H9 (cell line): ENCODE results near the gene PTMA. TPM values are rescaled to one million over a fixed set of nuclear protein-coding genes. Genes with fewer than 3 reads are reported as not detected.

Experiments
- DNase-seq: peaks from one replicate; pipeline ENCODE4 v3.0.0-alpha.2; 2017
- H2AFZ ChIP-seq: one replicate; pipeline ENCODE4 v1.6.1; 2013; ENCODE audit warnings: mild to moderate bottlenecking, low read length, control low read depth, moderate library complexity
- H2AK5ac ChIP-seq: 2 replicates; pipeline ENCODE4 v1.6.1; 2013; ENCODE audit warnings: low read length, control low read depth, mixed read lengths; ENCODE audit not compliant: insufficient read length
- H2BK120ac ChIP-seq: one replicate; pipeline ENCODE4 v1.6.1; 2013; ENCODE audit warnings: low read depth, mild to moderate bottlenecking, low read length, control low read depth, inconsistent platforms; ENCODE audit not compliant: poor library complexity, severe bottlenecking
- H2BK12ac ChIP-seq: 2 replicates; pipeline ENCODE4 v1.6.1; 2013; ENCODE audit warnings: low read length, control low read depth, mixed read lengths, low read depth; ENCODE audit not compliant: insufficient read length
- H2BK15ac ChIP-seq: 2 replicates; pipeline ENCODE4 v1.6.1; 2013; ENCODE audit warnings: low read depth, low read length, control low read depth
- H2BK20ac ChIP-seq: one replicate; pipeline ENCODE4 v1.6.1; 2013; ENCODE audit warnings: low read depth, mild to moderate bottlenecking, low read length, control low read depth, inconsistent platforms; ENCODE audit not compliant: poor library complexity, severe bottlenecking
- H2BK5ac ChIP-seq: 2 replicates; pipeline ENCODE4 v1.6.1; 2013; ENCODE audit warnings: low read length, control low read depth, mixed read lengths; ENCODE audit not compliant: insufficient read length
- H3K14ac ChIP-seq: 2 replicates; pipeline ENCODE4 v1.6.1; 2013; ENCODE audit warnings: low read length, control low read depth; ENCODE audit not compliant: insufficient read depth
- H3K18ac ChIP-seq: 2 replicates; pipeline ENCODE4 v1.6.1; 2013; ENCODE audit warnings: low read depth, mild to moderate bottlenecking, mixed read lengths, low read length, control low read depth; ENCODE audit not compliant: insufficient read length
- H3K23ac ChIP-seq: 2 replicates; pipeline ENCODE4 v1.6.1; 2013; ENCODE audit warnings: low read length, control low read depth, mixed read lengths, low read depth; ENCODE audit not compliant: insufficient read length
- H3K23me2 ChIP-seq: 2 replicates; pipeline ENCODE4 v1.6.1; 2013; ENCODE audit warnings: low read depth, mild to moderate bottlenecking, mixed read lengths, low read length, control low read depth; ENCODE audit not compliant: insufficient read length, poor library complexity, severe bottlenecking
- H3K27ac ChIP-seq: 2 replicates; pipeline ENCODE4 v1.5.1; 2013; ENCODE audit warnings: low read length, control low read depth, mixed read lengths, low read depth; ENCODE audit not compliant: insufficient read length
- H3K27me3 ChIP-seq: 2 replicates; pipeline ENCODE4 v1.6.1; 2013; ENCODE audit warnings: low read length, control low read depth, inconsistent platforms; ENCODE audit not compliant: insufficient read depth
- H3K4ac ChIP-seq: 2 replicates; pipeline ENCODE4 v1.6.1; 2013; ENCODE audit warnings: low read depth, mild to moderate bottlenecking, control low read depth, inconsistent platforms, low read length, moderate library complexity
- H3K4me1 ChIP-seq: 2 replicates; pipeline ENCODE4 v1.6.1; 2013; ENCODE audit warnings: low read length, control low read depth, inconsistent platforms; ENCODE audit not compliant: insufficient read depth
- H3K4me2 ChIP-seq: 2 replicates; pipeline ENCODE4 v1.6.1; 2013; ENCODE audit warnings: low read length, control low read depth, mixed read lengths; ENCODE audit not compliant: insufficient read length, insufficient read depth
- H3K56ac ChIP-seq: 2 replicates; pipeline ENCODE4 v1.6.1; 2013; ENCODE audit warnings: low read depth, mild to moderate bottlenecking, mixed read lengths, low read length, control low read depth; ENCODE audit not compliant: insufficient read length
- H3K79me1 ChIP-seq: 2 replicates; pipeline ENCODE4 v1.6.1; 2013; ENCODE audit warnings: low read depth, mild to moderate bottlenecking, moderate library complexity, low read length, control low read depth, inconsistent platforms; ENCODE audit not compliant: insufficient read depth, poor library complexity, severe bottlenecking
- H3K79me2 ChIP-seq: 2 replicates; pipeline ENCODE4 v1.6.1; 2013; ENCODE audit warnings: low read length, control low read depth, inconsistent platforms; ENCODE audit not compliant: insufficient read depth
- H3K9ac ChIP-seq: 2 replicates; pipeline ENCODE4 v1.6.1; 2013; ENCODE audit warnings: low read length, control low read depth, mixed read lengths; ENCODE audit not compliant: insufficient read length; ENCODE audit errors: extremely low read depth
- H3K9me3 ChIP-seq: one replicate; pipeline ENCODE4 v1.6.1; 2013; ENCODE audit warnings: low read depth, low read length, inconsistent platforms; ENCODE audit not compliant: control insufficient read depth
- H3T11ph ChIP-seq: one replicate; pipeline ENCODE4 v1.6.1; 2013; ENCODE audit warnings: mild to moderate bottlenecking, low read length, control low read depth, inconsistent platforms
- H4K20me1 ChIP-seq: one replicate; pipeline ENCODE4 v1.6.1; 2013; ENCODE audit not compliant: control insufficient read depth, insufficient read length, insufficient read depth
- H4K5ac ChIP-seq: 2 replicates; pipeline ENCODE4 v1.6.1; 2013; ENCODE audit warnings: low read depth, mild to moderate bottlenecking, mixed read lengths, low read length, control low read depth; ENCODE audit not compliant: insufficient read length
- H4K8ac ChIP-seq: replicated peaks from 2 replicates; pipeline ENCODE4 v1.6.1; 2013; ENCODE audit warnings: low read length, control low read depth, mixed read lengths, low read depth; ENCODE audit not compliant: insufficient read length
- H4K91ac ChIP-seq: 2 replicates; pipeline ENCODE4 v1.6.1; 2013; ENCODE audit warnings: low read depth, mild to moderate bottlenecking, moderate library complexity, mixed read lengths, low read length, control low read depth; ENCODE audit not compliant: insufficient read length
- H3K27ac Mint-ChIP-seq, 3 experiments: 2 replicates in 2 of 3; 3 replicates in 1 of 3; pipeline ENCODE4 v1.8.0; 2020 to 2021; ENCODE audit warnings: mixed read lengths in 3 of 3, mild to moderate bottlenecking in 1 of 3, moderate library complexity in 1 of 3
- H3K27me3 Mint-ChIP-seq: 2 replicates; pipeline ENCODE4 v1.8.0; 2021; ENCODE audit warnings: low read depth, mild to moderate bottlenecking, moderate library complexity, mixed read lengths
- H3K36me3 Mint-ChIP-seq, 3 experiments: 2 replicates in 2 of 3; 3 replicates in 1 of 3; pipeline ENCODE4 v1.8.0; 2020 to 2021; ENCODE audit warnings: low read depth in 3 of 3, mixed read lengths in 3 of 3; ENCODE audit not compliant: insufficient read depth in 1 of 3
- H3K4me1 Mint-ChIP-seq, 2 experiments: 2 replicates each; pipeline ENCODE4 v1.8.0; 2020; ENCODE audit warnings: mixed read lengths in 2 of 2
- H3K4me3 Mint-ChIP-seq, 2 experiments: 2 replicates in 1 of 2; 3 replicates in 1 of 2; pipeline ENCODE4 v1.8.0; 2020 to 2021; ENCODE audit warnings: mild to moderate bottlenecking in 2 of 2, mixed read lengths in 2 of 2, moderate library complexity in 1 of 2
- H3K9me3 Mint-ChIP-seq, 2 experiments: 2 replicates in 1 of 2; 3 replicates in 1 of 2; pipeline ENCODE4 v1.8.0; 2020; ENCODE audit warnings: mild to moderate bottlenecking in 2 of 2, mixed read lengths in 2 of 2, moderate library complexity in 1 of 2
- CTCF ChIP-seq: fragments of 200-600 bp; sonication (generic); conservative IDR thresholded peaks from 3 replicates; pipeline ENCODE4 v1.8.0; 2021; ENCODE audit warnings: antibody characterized with exemption, mild to moderate bottlenecking
- WGBS: extraction: QIAGEN DNeasy Blood & Tissue Kit; methylation state at CpG from one replicate; pipeline ENCODE4 v1.1.7; 2013; ENCODE audit warnings: missing lambda C conversion rate, low lambda C conversion rate, mixed read lengths; ENCODE audit not compliant: insufficient read length; ENCODE audit errors: extremely low coverage; 5-methylcytosine and 5-hydroxymethylcytosine counted together
- total RNA-seq: library from RNA; stranded (reverse); gene quantifications from 2 replicates; pipeline ENCODE4 v1.2.1, GENCODE V29; 2021

Gene PTMA
- total RNA-seq, 1 experiment from 2014 or later, result 1,963 TPM

DNA sequence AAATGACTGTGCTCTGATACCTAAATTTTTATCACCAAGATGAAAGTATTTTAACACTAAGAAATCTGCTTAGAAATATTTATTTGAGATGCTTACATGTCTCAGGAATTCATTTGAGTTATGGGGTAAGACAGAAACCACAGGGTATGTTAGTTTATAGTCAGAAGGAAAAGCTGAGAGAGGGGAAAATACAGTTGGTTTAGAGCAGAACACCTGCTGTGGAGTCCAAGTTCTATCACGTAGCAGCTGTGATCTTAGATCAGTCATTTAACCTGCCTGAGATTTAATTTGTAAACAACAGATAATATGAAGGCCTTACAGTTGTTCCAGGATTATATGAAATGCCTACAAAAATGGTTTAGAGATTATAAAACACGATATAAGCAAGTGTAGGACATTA is 43.7 kb downstream of the PTMA start:
- H3K27me3 Mint-ChIP-seq, result no peaks in the 10 kb centered on the region
- H3T11ph ChIP-seq, result no peak overlapping the region

More for the DNA sequence above, 43.7 kb downstream of the PTMA start:
- Histone ChIP-seq H2BK12ac (no peak overlapping the region), H3K4me1 (no peaks in the 10 kb centered on the region), H3K23ac (no peak overlapping the region), H4K20me1 (no peaks in the 10 kb centered on the region), H4K91ac (no peak overlapping the region), H3K9ac (no peak overlapping the region), H3K27ac (no peak overlapping the region), H3K4me2 (no peak overlapping the region), H4K8ac (no peak overlapping the region), H2BK120ac (no peak overlapping the region), H2BK5ac (no peak overlapping the region), H3K79me1 (no peaks in the 10 kb centered on the region), H3K56ac (no peak overlapping the region), H3K18ac (no peak overlapping the region), H3K4ac (no peak overlapping the region), H2AK5ac (no peak overlapping the region), H3K27me3 (no peaks in the 10 kb centered on the region), H2BK20ac (no peak overlapping the region), H3K14ac (no peak overlapping the region), H4K5ac (no peak overlapping the region), H3K79me2 (no peaks in the 10 kb centered on the region), H2BK15ac (no peak overlapping the region), H2AFZ (no peak overlapping the region), H3K9me3 (no peaks in the 10 kb centered on the region), H3K23me2 (no peaks in the 10 kb centered on the region)
- Mint-ChIP-seq H3K9me3 (no peaks in the 10 kb centered on the region), H3K27ac (no peak overlapping the region), H3K4me1 (peaks cover 15 to 18% of the 10 kb centered on the region in 2 experiments), H3K4me3 (no peak overlapping the region), H3K36me3 (peaks cover 0 to 11% (median 0%) of the 10 kb centered on the region in 3 experiments; a peak in 2 of 7 replicates)
- no peak for DNase-seq
- no CpG with 5 or more reads among the region's 2 CpGs for WGBS
- TF ChIP-seq CTCF, result no peak
